Ecto neural progenitor cell (in vitro differentiated cells): ENCODE data around the gene ALKBH3.

ENCODE experiments used
- DNase-seq: peaks from one replicate; pipeline ENCODE4 v3.0.0-alpha.2; 2018; ENCODE audit warnings: low spot score

Gene ALKBH3

DNA sequence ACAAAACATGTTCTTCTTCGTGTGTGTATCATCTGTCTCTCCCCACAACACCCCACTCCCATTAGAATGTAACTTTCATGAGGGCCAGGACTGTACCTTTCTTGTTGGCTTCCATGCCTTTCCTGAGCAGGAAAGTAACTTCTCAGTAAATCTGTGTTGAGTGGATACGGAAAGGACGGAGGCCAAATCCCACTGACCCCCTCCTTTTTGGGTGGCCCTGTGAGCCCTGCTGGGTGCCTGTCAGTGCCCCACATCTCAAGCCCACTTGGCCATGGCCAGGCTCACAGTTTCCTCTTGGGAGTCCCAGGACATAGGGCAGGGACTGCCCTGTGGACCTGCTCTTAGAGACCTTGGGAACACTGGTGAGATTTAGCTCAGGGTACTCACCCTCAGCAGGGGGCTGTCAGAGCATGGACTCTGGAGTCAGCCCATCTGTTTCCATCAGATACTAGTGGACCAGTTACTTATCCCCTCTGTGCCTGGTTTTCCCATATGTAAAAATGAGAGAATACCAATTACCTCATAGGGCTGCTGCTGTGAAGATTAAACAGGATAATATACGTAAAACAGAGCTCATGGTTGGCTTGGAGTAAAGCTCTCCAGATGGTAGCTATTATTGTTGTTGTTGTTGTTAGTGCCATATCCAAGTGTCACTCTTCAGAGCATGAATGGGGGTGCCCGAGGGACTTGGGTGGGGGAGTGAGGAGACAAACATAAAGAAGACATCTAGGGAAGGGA, 60.8 kb downstream of the ALKBH3 start:
- no peak for DNase-seq

DNA sequence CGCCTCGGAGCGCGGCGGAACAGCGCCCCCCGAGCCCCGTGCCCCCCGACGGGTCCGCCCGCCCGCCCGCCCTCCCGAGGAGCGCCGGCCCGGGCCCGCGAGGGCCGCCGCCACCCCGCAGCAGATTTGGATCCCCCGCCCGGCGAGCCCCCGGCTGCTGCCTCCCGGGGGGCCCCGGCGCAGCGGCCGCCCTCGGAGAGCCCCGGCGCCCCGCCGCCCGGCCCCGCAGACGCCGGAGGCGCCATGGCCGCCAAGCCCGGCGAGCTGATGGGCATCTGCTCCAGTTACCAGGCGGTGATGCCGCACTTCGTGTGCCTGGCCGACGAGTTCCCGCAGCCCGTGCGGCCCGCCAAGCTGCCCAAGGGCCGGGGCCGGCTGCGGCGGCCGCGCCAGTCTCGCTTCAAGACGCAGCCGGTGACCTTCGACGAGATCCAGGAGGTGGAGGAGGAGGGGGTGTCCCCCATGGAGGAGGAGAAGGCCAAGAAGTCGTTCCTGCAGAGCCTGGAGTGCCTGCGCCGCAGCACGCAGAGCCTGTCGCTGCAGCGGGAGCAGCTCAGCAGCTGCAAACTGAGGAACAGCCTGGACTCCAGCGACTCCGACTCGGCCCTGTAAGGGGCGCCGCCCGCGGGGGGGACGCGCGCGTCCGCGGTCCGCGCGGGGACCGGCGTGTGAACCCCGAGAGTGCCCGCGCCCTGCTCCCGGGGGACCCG, 62.2 kb downstream of the ALKBH3 start:
- DNase-seq = peak; percentile 73

DNA sequence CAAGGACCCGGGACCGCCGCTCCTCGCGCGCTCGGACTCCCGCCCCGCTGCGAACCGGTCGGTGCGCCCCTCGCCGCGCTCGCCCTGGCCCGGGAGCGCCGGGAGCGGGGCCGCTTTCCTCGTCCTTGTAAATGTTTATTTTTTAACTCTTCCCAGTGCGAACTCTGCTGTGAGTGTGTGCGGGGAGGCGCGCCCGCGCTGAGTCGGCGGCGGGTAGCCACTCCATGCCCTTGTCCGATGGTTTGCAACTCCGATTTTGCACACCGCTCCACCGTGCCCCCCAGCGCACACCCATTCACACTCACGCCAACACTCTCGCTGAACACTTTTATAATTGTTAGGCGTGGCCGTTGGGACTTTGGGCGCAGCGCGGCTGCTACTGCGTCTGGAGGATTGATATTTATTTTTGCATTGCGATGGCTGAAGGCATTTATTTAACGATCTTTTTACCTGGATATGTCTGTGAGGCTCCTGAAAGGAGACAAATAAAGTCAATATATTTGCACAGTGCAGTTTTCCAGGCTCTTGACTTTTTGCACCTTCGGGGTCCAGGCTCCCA, 62.8 kb downstream of the ALKBH3 start:
- no peak for DNase-seq

DNA sequence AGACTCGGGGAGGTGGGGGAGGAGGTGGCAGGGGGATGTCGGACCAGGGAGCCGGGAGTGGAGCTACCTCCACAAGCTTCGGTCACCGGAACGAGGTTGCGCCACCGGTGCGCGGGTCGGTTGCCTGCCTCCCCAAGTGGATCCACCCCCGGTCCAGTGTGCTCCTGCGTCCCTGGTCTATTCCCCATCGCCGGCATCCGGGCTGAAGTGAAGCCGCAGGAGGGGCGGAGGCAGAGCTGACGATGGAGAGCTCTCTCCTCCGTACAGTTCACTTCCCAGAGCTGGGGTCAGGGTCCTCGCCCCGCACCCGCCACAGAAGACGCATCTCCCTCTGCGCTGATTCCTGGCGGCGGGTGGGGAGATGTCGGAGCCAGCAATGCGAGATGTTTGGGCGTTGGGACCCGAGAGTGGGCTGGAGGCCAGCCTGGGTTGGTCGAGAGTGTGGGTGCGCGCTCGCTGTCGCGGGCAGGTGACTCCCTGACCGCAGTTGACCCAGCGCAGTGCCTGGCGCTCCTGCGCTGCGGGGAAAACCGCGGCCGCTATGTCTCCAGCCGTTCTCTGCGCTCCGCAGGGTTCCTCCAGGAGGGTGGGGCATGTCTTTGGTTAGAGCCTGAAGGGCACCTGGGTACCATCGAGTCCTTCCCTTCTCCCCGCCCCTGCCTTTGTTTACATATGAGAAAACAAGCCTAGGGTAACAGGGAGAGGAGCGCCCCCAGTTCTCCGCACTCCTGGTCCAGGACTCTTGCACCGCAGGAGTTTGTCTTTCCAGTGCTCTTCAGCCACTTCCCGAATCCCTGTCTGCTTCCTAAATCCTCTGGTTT, 63.5 kb downstream of the ALKBH3 start:
- DNase-seq = no peak

DNA sequence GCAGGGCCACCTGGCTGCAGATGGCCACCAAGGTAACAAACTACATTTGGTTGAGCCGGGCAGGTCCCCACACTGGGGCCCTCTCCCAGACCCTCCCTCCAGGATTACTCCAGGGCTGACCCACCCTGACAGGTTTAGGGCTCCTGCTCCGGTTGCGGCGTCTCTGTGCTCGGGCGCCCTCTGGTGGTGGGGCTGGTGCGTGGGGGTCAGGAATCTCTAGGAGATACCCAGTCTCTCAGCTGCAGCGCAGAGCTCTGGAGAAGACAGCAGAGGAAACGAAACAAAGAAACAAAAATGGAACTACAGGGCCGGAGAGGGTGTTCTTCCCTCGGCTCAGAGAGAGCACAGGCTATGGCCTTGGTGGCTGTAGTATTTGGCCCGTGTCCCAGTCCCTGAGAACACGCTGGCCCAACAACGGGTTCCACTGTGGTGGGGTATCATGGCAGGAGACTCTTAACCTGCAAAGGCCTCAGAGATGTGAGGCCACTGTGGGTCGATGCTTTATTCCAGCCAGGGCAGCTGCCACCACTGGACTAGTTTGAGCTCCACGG, 64.2 kb downstream of the ALKBH3 start:
- DNase-seq = peak; percentile 79

DNA sequence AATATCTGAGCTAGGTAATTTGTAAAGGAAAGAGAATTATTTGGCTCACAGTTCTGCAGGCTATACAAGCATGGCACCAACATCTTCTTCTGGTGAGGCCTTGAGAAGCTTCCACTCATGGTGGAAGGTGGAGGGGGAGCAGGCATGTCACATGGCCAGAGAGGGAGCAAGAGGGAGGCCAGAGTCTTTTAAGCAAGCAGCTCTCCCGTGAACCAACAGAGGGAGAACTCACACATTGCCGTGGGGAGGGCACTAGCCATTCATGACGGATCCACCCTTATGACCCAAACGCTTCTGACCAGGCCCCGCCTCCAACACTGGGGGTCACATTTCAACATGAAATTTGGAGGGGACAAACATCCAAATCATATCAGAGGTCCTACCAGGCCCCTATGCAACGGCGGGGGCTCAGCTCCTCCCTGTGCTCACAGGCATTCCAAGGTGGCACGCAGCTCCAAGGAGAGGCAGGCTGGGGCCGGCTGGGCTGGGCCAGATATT, 66.4 kb downstream of the ALKBH3 start:
- no peak for DNase-seq

DNA sequence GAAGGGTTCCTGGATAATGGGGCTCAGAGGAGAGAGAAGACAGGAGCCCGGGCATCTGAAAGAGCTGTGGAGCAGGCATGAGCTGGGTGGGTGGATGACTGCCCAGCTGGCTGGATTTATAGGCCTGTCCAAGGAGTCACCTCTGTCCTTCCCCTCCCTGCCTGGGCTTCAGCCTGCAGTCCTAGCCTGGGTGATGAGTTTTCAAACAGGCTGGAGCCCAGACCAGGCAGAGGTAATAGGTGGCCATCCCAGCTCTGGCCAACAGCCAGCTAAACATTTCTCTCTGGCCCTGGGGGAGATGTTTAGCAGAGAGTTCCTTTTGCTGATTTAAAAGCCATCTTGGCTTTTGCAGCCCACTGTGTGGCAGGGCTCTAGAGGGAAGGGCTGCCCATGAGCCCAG, 67.2 kb downstream of the ALKBH3 start:
- DNase-seq = no peak

DNA sequence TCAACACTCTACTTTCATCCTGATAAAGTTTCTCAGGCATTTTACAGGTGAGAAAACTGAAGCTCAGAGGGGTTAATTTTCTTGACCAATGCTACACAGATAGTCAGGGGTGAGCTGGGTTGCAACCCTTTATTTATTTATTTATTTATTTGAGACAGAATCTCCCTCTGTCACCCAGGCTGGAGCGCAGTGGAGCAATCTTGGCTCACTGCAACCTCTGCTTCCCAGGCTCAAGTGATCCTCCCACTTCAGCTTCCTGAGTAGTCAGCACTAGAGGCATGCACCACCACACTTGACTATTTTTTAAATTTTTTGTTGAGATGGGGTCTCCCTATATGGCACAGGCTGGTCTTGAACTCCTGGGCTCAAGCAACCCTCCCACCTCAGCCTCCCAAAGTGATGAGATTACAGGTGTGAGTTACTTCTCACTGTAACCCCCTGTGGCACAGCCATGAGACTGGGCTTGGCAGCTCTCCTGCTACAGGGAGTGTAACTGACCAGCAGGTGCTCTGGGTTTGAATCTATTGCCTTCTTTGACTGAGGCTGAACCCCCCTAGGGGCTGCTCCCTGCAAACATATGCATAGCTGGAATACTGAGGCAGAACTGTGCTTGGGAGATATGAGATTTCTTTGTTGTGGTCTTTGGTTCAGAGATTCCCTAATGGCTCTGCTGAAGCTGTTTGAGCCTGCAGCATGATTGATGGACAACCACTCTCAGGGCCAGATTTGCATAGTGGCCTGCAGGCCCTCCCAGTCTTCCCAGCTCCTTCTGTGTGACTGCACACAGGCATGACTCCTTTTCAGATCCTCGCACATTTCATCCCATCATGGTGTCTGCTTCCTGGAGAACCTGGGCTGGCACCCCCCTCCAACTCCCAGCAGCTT, 68.0 kb downstream of the ALKBH3 start:
- DNase-seq = no peak

DNA sequence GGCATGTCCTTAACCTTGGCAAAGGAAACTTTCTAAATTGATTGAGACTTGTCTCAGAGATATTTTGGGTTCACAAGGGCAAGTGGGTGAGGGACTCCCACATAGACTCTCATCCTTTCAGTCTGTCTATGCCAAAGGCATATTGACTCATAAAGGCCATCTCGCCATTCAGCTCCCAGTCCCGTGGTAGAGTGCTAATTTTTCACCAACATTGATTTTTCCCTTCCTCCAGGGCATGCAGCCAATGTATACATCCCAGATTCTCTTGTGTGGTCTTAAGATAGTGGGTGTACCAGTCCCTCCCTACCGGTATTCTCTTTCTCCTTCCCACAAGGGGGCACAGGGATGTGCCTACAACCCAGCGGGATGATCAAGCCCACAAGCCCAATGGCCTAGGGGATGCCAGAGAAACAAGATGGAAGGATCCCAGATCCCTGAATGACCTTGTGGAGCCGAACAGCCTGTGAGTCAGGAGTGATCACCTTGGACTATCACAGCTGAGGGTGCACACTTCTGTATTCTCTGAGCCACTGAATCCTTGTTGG, 69.8 kb downstream of the ALKBH3 start:
- no peak for DNase-seq

DNA sequence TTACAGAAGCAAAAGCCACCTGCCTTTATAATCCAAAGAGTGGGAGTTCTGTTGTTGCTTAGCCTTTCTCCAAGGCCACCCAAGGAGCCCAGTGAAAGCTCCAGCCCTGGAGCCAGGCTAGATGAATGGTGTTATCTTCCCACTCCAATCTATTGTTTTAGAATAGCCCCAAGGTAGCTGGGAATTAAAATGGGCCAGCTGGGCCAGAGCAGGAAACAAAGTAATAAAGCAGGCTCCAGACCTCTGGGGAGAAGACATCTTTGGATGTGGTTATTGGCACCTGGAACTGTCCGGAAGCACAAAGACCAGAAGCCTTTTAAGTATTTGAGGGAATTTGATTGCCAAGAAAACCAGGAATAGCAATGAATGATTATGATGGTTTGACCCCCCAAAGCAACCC, 70.6 kb downstream of the ALKBH3 start:
- DNase-seq = no peak

DNA sequence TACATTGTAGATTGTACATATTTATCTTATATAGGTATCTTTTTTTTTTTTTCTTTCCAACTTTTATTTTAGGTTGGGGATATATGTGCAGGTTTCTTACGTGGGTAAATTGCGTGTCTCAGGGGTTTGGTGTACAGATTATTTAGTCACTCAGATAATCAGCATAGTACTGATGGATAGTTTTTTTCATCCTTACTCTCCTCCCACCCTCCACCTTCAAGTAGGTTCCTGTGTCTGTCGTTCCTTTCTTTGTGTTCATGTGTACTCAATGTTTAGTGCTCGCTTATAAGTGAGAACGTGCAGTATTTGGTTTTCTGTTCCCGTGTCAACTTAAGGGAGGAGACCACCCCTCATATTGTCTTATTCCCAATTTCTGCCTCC, 71.4 kb downstream of the ALKBH3 start:
- DNase-seq = no peak

DNA sequence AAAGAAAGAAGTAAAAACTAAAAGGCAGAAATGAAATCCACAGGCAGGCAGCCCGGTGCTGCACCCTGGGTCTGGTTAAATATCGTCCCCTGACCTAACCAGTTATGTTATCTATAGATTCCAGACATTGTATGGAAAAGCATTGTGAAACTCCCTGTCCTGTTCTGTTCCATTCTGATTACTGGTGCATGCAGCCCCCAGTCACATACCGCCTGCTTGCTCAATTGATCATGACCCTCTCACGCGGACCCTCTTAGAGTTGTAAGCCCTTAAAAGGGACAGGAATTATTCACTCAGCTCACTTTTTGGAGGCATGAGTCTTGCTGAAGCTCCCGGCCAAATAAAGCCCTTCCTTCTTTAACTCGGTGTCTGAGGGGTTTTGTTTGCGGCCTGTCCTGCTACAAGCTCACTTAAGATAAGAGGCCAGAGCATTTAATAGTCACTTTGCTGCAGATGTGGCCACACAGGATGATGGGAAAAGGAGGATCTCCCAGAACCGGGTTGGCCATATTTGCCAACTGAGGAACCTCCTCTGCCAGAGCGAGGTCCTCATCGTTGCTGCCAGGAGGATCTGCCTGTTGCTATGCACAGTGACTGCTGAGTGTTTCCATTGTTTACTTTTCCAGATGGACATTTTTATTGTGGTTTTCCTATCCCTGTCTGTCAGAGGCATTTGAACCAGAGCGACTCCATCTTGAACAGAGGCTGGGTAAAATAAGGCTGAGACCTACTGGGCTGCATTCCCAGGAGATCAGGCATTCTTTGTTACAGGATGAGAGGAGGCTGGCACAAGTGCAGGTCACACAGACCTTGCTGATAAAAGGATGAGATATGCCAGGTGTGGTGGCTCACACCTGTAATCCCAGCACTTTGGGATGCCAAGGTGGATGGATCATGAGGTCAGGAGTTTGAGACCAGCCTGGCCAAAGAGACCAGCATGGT, 72.0 kb downstream of the ALKBH3 start:
- DNase-seq = no peak

DNA sequence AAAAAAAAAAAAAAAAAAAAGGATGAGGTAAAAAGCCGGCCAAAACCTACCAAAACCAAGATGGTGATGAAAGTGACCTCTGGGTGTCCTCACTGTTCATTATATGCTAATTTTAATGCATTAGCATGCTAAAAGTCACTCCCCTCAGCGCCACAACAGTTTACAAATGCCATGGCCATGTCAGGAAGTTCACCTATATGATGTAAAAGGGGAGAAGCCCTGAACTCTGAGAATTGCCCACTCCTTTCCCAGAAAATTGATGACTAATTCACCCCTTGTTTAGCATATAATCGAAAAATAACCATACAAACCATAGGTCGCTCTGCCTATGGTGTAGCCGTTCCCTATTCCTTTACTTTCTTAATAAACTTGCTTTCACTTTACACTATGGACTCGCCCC, 72.9 kb downstream of the ALKBH3 start:
- DNase-seq = no peak

DNA sequence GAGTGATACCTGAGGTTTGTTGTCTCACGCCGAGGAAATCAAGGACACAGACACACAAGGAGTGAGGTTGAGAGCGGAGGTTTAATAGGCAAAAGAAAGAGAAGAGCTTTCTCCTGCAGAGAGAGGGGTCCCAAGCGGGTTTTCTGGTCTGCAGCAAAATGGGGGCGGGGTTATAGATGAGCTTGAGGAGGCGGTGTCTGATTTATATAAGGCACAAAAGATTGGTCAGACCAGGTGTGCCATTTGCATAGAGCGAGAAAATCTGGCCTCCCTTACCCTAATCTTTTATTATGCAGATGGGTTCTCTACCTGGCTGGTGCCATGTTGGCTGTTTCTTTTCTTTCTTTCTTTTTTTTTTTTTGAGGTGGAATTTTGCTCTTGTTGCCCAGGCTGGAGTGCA, 73.6 kb downstream of the ALKBH3 start:
- no peak for DNase-seq

DNA sequence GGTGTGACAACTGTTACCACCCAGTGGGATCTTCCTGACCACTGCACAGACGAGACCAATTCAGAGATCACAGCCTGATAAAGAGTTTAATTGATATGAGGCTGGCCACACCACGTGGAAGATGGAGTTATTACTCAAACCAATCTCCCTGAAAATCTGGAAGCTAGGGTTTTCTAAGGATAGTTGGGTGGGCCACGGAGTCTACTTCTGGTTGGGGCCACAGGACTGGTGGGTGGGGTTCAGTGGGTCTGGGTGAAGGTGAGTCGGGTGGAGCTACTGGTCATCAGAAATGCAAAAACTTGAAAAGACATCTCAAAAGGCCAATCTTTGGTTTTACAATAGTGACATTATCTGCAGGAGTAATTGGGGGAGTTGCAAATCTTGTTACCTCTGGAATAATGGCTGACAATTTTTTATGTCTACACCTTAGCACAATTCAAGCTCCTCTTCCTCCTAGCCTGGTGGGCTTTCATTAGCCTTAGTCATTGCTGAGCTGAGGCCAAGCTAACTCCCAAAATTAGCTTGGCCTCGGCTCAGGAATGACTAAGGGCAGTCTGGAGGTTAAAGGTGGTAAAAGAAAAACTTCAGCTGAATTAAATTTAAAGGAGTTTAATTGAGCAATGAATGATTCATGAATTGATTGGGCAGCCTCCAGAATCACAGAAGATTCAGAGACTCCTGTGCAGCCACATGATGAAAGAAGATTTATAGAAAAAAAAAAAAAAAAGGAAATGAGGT, 74.9 kb downstream of the ALKBH3 start:
- no peak for DNase-seq

DNA sequence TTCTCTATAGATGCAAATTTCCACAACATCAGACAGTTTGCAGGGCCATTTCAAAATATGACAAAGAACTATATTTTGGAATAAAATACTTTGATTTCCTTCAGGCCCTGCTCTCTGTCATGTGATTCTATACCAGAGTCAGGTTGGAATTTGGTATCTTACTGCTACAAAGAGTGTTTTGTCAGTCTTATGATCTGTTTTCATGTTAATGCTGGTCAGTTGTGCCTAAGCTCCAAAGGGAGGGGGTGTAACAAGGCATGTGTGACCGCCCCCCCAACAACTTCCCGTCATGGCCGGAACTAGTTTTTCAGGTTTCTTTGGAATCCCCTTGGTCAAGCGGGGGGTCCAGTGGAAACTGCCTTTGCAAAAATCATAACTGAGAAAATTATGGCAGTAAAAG, 76.9 kb downstream of the ALKBH3 start:
- DNase-seq = no peak

DNA sequence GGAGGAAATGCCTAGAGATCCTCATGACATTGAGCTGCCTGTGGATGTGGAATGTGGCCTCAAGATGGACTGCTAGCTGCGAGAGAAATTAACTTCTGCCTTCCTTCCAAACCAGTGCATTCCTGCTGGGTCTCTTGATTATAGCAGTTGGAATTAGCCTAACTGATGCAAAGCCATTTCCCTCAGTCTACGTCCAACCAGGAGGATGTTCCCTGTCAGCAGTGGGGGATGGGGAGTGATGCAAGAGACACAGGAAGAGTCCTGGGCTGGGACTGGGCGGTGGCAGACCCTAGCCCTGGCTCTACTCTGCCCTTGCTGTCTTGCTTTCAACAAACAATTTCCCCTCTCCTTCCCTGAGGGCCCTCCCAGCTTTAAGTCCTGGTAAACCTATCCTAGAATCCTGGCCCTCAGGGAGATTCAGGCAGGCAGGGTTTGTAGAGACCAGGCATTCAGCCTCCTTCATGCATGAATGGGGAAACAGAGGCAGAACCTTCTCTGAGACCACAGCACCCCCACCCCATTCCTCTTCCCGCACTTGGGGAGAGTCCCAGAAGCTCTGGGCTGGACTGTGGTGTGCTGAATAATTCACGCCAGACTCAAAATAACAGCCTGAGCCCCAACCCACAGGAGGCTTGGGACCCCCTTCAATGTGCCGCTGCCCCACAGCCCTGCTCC, 78.8 kb downstream of the ALKBH3 start:
- DNase-seq = no peak
